Esophagus squamous epithelium (tissue), 4 donors: Measurements from ENCODE around the gene APOA4.

Experiments
- CTCF ChIP-seq, 6 experiments: fragments of 450-650 bp in 4 of 6; fragments of 200-600 bp in 2 of 6; sonication (generic) in 2 of 6; IDR thresholded peaks; one replicate each; pipeline ENCODE4 v1.5.1; 2016 to 2019; ENCODE audit warnings: antibody characterized with exemption in 6 of 6, mild to moderate bottlenecking in 4 of 6, moderate library complexity in 4 of 6
- POLR2A ChIP-seq, 4 donors: fragments of 450-650 bp; IDR thresholded peaks; one replicate each; pipeline ENCODE4 v1.6.1; 2017; ENCODE audit warnings: antibody characterized with exemption in 4 of 4, mild to moderate bottlenecking in 4 of 4, moderate library complexity in 3 of 4

- TF ChIP-seq POLR2A (IDR thresholded peaks at IDR 0.05) (no peak), CTCF (IDR thresholded peaks at IDR 0.05) (no peak)
Observed at GRCh38 chr11:116777056-116777455, 46.0 kb downstream of the APOA4 start.
